ENCODE data around the gene WLS. TPM values are rescaled to one million over a fixed set of nuclear protein-coding genes. Genes with fewer than 3 reads are reported as not detected.

The WLS gene
- total RNA-seq, 4 donors from 2014 or later = 44.1 to 160 (median 76.8) TPM

GRCh38 chr1:68157416-68157815, 74.9 kb downstream of the WLS start:
- intact Hi-C loops (cut with DNase I; ENCODE audit: low total_unique reads) = no loop called here
- no peak for DNase-seq
- TF ChIP-seq CTCF (IDR thresholded peaks at IDR 0.05) (no peak), POLR2A (IDR thresholded peaks at IDR 0.05) (no peak)
- H3K27ac ChIP-seq = no peak overlapping the region
- H3K27me3 ChIP-seq = no peaks in the 10 kb centered on the region
- H3K9me3 ChIP-seq = no peaks in the 10 kb centered on the region
- H3K4me1 ChIP-seq = no peaks in the 10 kb centered on the region
- H3K36me3 ChIP-seq = no peaks in the 10 kb centered on the region
- no peak overlapping the region for H3K4me3 ChIP-seq

GRCh38 chr1:68151690-68152089, 80.6 kb downstream of the WLS start:
- H3K27ac ChIP-seq = no peak overlapping the region
- H3K27me3 ChIP-seq = no peaks in the 10 kb centered on the region
- no peaks in the 10 kb centered on the region for H3K9me3 ChIP-seq
- no peak for DNase-seq
- H3K36me3 ChIP-seq = no peaks in the 10 kb centered on the region
- intact Hi-C loops (cut with DNase I; ENCODE audit: low total_unique reads) = no loop called here
- TF ChIP-seq CTCF (IDR thresholded peaks at IDR 0.05) (no peak), POLR2A (IDR thresholded peaks at IDR 0.05) (no peak)
- H3K4me1 ChIP-seq = no peaks in the 10 kb centered on the region
- H3K4me3 ChIP-seq = no peak overlapping the region

GRCh38 chr1:68149907-68150306, 82.4 kb downstream of the WLS start:
- Histone ChIP-seq H3K9me3 (no peaks in the 10 kb centered on the region), H3K36me3 (no peaks in the 10 kb centered on the region), H3K4me3 (no peak overlapping the region), H3K4me1 (no peaks in the 10 kb centered on the region), H3K27ac (no peak overlapping the region), H3K27me3 (no peaks in the 10 kb centered on the region)
- no peak for DNase-seq
- TF ChIP-seq CTCF (IDR thresholded peaks at IDR 0.05) = no peak
- intact Hi-C loops (cut with DNase I; ENCODE audit: low total_unique reads) = no loop called here

- H3K27ac ChIP-seq = no peak overlapping the region
Observed at GRCh38 chr1:68149110-68149798, 83.1 kb downstream of the WLS start.

GRCh38 chr1:68148631-68149030, 83.7 kb downstream of the WLS start:
- no peaks in the 10 kb centered on the region for H3K4me1 ChIP-seq
- H3K9me3 ChIP-seq = no peaks in the 10 kb centered on the region
- H3K27me3 ChIP-seq = no peaks in the 10 kb centered on the region
- TF ChIP-seq POLR2A (IDR thresholded peaks at IDR 0.05) (no peak), CTCF (IDR thresholded peaks at IDR 0.05) (no peak)
- DNase-seq = no peak
- H3K36me3 ChIP-seq = no peaks in the 10 kb centered on the region
- no peak overlapping the region for H3K4me3 ChIP-seq
- no peak overlapping the region for H3K27ac ChIP-seq
- intact Hi-C loops (cut with DNase I; ENCODE audit: low total_unique reads) = no loop called here

More at GRCh38 chr1:68149110-68149798, 83.1 kb downstream of the WLS start:
- Histone ChIP-seq H3K36me3 (no peaks in the 10 kb centered on the region), H3K9me3 (no peaks in the 10 kb centered on the region), H3K4me3 (no peak overlapping the region), H3K27me3 (no peaks in the 10 kb centered on the region), H3K4me1 (no peaks in the 10 kb centered on the region)
- intact Hi-C loops (cut with DNase I; ENCODE audit: low total_unique reads) = no loop called here
- TF ChIP-seq CTCF (IDR thresholded peaks at IDR 0.05) (no peak), POLR2A (IDR thresholded peaks at IDR 0.05) (no peak)
- DNase-seq = no peak
